ENCODE data around the gene ALG14. TPM values are rescaled to one million over a fixed set of nuclear protein-coding genes. Genes with fewer than 3 reads are reported as not detected.

Gene ALG14
- total RNA-seq, 1 experiment from 2014 or later = 5.7 TPM

DNA sequence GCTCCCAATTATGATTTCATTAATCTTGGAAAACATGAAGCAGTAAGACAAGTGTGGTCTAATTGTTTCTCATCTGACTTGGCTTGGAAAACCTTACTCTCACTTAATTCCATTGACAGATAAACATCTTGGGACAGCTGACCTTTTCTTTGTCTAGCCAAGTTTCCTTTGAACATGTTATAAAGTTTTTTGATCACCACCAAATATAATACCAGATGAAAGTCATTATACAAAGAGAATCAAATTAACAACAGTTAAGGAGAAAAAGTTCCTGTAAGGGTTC lies 50.2 kb downstream of the ALG14 start:
- Histone ChIP-seq H3K9ac (ENCODE audit: low read length) (no peak overlapping the region), H4K20me1 (ENCODE audit: insufficient read depth) (no peaks in the 10 kb centered on the region), H3K9me3 (ENCODE audit: control insufficient read depth in 1 of 2, insufficient read depth in 1 of 2, low read depth in 1 of 2, low read length in 2 of 2) (no peaks in the 10 kb centered on the region), H3K9me2 (ENCODE audit: insufficient read depth) (no peaks in the 10 kb centered on the region), H3K4me1 (ENCODE audit: control insufficient read depth in 1 of 2, insufficient read depth in 2 of 2, low read length in 2 of 2) (peaks cover 14 to 22% of the 10 kb centered on the region in 2 experiments), H3K4me2 (ENCODE audit: low read length) (no peak overlapping the region), H2AFZ (ENCODE audit: low read depth, low read length, poor library complexity, severe bottlenecking) (no peak overlapping the region), H3K4me3 (replicated peaks in 1 of 2; ENCODE audit: low read depth in 1 of 2, low read length in 2 of 2) (no peak overlapping the region), H3K27ac (ENCODE audit: low read depth, low read length) (no peak overlapping the region), H3K36me3 (ENCODE audit: control insufficient read depth in 1 of 2, insufficient read depth in 2 of 2, low read length in 2 of 2) (no peaks in the 10 kb centered on the region), H3K79me2 (ENCODE audit: insufficient read depth, low read length) (no peaks in the 10 kb centered on the region), H3K27me3 (ENCODE audit: insufficient read depth, low read length) (no peaks in the 10 kb centered on the region)
- BruUV-seq (replicated peaks) = no TSS peak
- ATAC-seq (no peak), DNase-seq (ENCODE audit: low read depth, low spot score) (no peak)
- ChIA-PET CTCF (no interaction called here), POLR2A (no interaction called here), RAD21 (ENCODE audit: low non-redundant PET in 1 of 2, low total read pairs in 2 of 2, uncharacterized antibody in 2 of 2, unreplicated experiment in 2 of 2) (no interaction called here)
- TF ChIP-seq ZFX (IDR thresholded peaks at IDR 0.05) (no peak), SIN3A (IDR thresholded peaks at IDR 0.05; ENCODE audit: low read depth) (no peak), SP1 (IDR thresholded peaks at IDR 0.05; ENCODE audit: low read depth) (no peak), YY1 (IDR thresholded peaks at IDR 0.05; ENCODE audit: extremely low read depth, insufficient replicate concordance, low read depth, low read length) (no peak), CBX3 (IDR thresholded peaks at IDR 0.05; ENCODE audit: low read depth) (no peak), POLR2AphosphoS5 (IDR thresholded peaks at IDR 0.05; ENCODE audit: low read depth, low read length) (no peak), ZNF274 (IDR thresholded peaks at IDR 0.05; ENCODE audit: low read depth, low read length) (no peak), CEBPB (IDR thresholded peaks at IDR 0.05; ENCODE audit: low read depth) (no peak), JUND (IDR thresholded peaks at IDR 0.05) (no peak), EGR1 (IDR thresholded peaks at IDR 0.05; ENCODE audit: low read depth) (no peak), ELF1 (IDR thresholded peaks at IDR 0.05; ENCODE audit: borderline replicate concordance, low read depth) (no peak), FOSL1 (IDR thresholded peaks at IDR 0.05; ENCODE audit: low read depth) (no peak), EZH2 (IDR thresholded peaks at IDR 0.05) (no peak), POLR2A (IDR thresholded peaks at IDR 0.05; ENCODE audit: borderline replicate concordance, extremely low read depth, insufficient read depth, insufficient read length) (no peak)
- TF ChIP-seq, protein P1, sequence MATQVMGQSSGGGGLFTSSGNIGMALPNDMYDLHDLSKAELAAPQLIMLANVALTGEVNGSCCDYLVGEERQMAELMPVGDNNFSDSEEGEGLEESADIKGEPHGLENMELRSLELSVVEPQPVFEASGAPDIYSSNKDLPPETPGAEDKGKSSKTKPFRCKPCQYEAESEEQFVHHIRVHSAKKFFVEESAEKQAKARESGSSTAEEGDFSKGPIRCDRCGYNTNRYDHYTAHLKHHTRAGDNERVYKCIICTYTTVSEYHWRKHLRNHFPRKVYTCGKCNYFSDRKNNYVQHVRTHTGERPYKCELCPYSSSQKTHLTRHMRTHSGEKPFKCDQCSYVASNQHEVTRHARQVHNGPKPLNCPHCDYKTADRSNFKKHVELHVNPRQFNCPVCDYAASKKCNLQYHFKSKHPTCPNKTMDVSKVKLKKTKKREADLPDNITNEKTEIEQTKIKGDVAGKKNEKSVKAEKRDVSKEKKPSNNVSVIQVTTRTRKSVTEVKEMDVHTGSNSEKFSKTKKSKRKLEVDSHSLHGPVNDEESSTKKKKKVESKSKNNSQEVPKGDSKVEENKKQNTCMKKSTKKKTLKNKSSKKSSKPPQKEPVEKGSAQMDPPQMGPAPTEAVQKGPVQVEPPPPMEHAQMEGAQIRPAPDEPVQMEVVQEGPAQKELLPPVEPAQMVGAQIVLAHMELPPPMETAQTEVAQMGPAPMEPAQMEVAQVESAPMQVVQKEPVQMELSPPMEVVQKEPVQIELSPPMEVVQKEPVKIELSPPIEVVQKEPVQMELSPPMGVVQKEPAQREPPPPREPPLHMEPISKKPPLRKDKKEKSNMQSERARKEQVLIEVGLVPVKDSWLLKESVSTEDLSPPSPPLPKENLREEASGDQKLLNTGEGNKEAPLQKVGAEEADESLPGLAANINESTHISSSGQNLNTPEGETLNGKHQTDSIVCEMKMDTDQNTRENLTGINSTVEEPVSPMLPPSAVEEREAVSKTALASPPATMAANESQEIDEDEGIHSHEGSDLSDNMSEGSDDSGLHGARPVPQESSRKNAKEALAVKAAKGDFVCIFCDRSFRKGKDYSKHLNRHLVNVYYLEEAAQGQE (IDR thresholded peaks at IDR 0.05; ENCODE audit: low read depth) = no peak
- TF ChIP-seq, protein P2, sequence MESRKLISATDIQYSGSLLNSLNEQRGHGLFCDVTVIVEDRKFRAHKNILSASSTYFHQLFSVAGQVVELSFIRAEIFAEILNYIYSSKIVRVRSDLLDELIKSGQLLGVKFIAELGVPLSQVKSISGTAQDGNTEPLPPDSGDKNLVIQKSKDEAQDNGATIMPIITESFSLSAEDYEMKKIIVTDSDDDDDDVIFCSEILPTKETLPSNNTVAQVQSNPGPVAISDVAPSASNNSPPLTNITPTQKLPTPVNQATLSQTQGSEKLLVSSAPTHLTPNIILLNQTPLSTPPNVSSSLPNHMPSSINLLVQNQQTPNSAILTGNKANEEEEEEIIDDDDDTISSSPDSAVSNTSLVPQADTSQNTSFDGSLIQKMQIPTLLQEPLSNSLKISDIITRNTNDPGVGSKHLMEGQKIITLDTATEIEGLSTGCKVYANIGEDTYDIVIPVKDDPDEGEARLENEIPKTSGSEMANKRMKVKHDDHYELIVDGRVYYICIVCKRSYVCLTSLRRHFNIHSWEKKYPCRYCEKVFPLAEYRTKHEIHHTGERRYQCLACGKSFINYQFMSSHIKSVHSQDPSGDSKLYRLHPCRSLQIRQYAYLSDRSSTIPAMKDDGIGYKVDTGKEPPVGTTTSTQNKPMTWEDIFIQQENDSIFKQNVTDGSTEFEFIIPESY (IDR thresholded peaks at IDR 0.05; ENCODE audit: extremely low read depth, insufficient replicate concordance, low read length) = no peak
- intact Hi-C loops (cut with micrococcal nuclease) = no loop called here

Data from HCT116 (cell line).